Brain pericyte (primary cell): ENCODE measurements around the gene GNA15.

Experiments used
- DNase-seq: peaks from one replicate; pipeline ENCODE4 v3.0.0-alpha.2; 2012; ENCODE audit warnings: low read depth, low spot score

GNA15 gene

DNA sequence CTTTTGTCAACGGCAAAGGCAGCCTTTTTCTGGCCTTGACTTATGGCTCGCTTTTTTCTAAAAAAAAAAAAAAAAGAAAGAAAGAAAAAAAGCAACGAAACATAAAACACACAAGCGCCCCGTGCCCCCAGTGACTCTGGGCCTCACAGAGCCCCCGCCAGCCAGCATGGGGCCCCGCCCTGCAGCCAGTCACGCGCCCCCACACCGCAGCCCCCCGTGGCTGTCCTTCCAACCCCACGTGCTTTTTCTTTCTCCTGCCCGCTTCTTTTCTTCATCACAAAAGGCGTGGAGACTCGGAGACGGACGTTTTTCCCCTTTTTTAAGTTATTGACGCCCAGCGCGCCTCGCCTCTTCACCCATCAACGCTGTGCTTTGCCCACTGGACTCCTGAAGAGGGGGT, 14.4 kb upstream of the GNA15 start:
- DNase-seq, result no peak

- no peak for DNase-seq
Observed at GRCh38 chr19:3121821-3122511, 13.9 kb upstream of the GNA15 start.

DNA sequence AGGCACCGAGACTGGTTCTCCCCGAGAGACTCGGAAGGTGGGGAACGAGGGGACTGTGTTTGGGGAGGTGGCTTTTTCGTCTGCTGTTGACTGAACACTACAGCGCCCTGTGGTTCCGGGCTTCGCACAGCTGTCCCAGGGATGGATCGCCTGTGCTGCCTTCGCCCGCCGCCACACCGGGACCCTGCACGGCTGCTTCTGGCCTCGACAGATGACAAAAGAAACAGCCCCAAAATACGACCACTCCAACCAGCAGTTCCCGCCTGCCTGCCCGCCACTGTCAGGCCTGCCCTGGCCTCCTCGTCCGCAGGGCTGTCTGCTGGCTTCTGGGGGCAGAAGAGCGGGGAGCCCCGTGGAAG, 13.3 kb upstream of the GNA15 start:
- no peak for DNase-seq

DNA sequence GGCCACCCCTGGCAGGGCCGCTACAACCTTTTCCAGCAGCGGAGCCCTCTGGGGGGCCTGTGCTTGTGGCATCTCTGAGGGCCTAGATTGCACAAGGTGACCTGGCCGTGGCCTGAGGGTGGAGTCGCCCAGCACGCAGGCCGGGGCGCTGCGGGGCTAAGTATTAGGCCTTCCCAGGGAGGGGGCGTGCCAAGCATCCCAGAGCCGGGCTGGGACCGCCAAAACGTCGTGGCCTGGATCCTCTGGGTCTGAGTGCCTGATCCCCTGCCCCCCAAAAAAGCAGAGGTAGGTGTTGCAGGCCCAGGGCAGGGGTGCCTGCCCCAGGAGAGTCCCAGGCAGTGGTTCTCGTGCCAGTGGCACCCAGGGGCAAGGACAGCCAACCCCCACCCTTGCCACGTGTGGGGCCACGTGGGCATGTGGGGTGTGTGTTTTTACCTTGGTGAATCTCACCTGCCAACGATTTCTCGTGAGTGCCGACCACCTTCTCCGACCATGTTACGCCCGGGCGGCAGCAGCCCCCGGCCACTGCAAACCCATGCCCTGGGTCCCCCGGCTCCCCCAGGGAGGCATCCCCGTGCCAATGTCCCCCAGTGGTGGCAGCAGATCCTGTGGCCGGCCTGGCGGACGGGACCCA, 12.6 kb upstream of the GNA15 start:
- DNase-seq, result no peak

GRCh38 chr19:3123956-3124355, 11.9 kb upstream of the GNA15 start:
- DNase-seq, result no peak

GRCh38 chr19:3124630-3125029, 11.2 kb upstream of the GNA15 start:
- no peak for DNase-seq

DNA sequence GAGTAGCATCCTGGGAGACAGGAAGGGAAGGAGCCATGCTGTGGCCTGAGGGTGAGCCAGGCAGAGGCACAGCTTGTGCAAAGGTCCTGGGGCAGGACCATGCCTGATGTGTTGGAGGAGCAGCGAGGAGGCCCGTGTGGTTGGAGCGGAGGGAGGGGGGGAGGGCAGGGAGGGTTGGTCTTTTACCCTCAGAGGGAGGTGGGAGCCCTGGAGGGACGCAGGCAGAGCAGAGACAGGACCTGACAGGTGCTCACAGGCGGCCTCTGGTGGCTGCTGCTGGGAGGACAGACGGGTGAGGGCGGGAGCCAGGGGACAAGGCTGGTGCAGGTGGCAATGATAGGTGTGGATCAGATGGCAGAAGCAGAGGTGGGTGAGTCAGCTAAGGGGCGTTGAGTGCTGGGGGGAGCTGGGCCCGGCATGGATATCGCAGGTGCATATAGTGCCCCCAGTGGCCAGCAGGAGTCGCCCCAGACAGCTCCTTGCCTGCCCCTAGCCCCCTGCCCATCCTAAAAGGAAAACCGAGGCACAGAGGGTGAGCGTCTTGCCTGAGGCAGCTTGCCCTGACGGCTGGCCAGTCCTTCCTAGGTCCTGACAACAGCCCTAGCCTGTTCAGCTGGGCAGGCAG, 9.8 kb upstream of the GNA15 start:
- no peak for DNase-seq

DNA sequence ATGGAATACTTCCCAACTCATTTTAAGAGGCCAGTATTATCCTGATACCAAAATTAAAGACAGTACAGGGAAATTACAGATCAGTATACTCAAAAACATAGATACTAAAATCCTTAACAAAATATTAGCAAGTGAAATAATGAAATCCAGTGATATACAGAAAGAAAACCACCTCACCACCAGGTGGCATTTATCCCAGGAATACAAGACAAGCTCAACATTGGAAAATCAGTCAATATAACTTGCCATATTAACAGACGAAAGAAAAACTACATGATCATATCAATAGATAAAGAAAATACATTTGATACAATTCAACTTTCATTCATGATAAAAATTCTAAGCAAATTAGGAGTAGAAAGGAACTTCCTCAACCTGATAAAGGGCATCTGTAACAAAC, 6.7 kb upstream of the GNA15 start:
- no peak for DNase-seq

DNA sequence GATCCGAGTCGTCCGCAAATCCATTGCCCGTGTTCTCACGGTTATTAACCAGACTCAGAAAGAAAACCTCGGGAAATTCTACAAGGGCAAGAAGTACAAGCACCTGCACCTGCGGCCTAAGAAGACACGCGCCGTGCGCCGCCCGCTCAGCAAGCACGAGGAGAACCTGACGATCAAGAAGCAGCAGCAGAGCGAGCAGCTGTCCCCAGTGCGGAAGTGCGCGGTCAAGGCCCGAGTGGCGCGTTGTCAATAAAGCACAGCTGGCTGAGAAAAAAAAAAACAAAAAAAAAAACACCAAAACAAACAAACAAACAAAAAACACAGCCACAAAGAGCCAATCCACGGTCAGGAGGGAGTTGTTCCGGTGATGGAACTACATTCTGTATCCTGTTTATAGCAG, 4.7 kb upstream of the GNA15 start:
- no peak for DNase-seq

GRCh38 chr19:3132971-3133792, 2.7 kb upstream of the GNA15 start:
- peak; percentile 68 for DNase-seq

- DNase-seq, result no peak
Observed at GRCh38 chr19:3133793-3134116, 2.1 kb upstream of the GNA15 start.

DNA sequence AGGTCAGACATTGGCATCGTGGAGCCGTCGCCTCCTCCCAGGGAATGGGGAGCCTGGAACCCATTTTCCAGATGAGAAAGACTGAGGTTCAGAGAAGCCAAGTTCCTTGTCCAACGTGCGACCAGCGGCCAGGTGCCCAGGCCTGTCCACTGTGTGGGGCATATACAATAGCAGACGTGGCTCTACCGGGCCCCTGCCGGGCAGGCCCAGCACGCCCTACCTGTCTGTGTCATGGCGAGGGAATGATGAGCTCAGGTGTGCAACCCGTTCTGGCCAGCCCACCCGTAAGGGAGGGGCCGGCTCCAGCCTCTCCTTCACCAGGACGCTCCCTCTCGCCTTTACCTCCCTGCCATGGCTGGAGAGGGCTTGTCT, 837 bp downstream of the GNA15 start:
- DNase-seq, result no peak

GRCh38 chr19:3137119-3137518, 1.3 kb downstream of the GNA15 start:
- DNase-seq, result no peak

DNA sequence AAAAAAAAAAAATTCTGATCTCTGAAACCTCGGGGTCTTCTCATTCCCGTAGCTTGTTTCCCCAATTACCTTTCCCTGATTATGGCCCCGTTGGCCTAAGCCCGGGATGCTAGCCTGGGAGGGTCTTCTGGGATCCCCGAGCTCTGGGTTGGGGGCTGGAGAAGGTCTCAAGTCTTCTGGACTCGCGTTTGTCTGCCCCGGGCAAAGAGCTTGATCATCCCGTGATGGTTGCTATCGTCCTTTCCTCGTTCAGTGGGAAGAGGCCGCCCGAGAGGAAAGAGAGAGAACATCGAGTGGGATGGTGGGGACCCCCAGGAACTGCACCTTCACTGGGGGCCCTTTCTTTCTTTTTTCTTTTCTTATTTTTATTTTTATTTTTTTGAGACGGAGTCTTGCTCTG, 2.4 kb downstream of the GNA15 start:
- DNase-seq, result no peak

GRCh38 chr19:3140667-3141038, 4.8 kb downstream of the GNA15 start:
- no peak for DNase-seq

GRCh38 chr19:3142292-3142670, 6.4 kb downstream of the GNA15 start:
- DNase-seq, result no peak

DNA sequence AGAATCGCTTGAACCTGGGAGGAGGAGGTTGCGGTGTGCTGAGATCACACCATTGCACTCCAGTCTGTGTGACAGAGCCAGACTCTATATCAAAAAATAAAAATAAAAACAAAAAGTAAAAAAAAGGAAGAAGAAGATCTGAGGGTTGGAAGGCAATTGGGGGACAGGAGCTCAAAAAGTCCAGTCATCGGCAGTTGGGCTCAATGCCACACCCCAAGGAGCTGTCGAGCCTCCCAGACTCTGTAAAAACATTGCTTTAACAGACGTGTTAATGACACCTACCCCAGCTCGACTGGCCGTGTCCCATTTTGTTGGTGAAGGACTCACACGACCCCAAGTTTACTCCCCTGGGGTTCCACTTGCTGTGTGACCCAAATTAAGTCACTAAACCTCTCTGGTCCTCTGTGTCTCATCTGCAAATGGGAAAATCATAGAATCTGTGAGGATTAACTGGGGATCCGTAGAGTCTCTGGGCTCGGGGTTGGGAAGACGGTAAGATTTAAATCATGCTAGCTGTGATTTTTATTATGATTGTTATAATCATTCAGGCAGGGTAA, 7.0 kb downstream of the GNA15 start:
- DNase-seq, result no peak

GRCh38 chr19:3145909-3146676, 10.3 kb downstream of the GNA15 start:
- no peak for DNase-seq

DNA sequence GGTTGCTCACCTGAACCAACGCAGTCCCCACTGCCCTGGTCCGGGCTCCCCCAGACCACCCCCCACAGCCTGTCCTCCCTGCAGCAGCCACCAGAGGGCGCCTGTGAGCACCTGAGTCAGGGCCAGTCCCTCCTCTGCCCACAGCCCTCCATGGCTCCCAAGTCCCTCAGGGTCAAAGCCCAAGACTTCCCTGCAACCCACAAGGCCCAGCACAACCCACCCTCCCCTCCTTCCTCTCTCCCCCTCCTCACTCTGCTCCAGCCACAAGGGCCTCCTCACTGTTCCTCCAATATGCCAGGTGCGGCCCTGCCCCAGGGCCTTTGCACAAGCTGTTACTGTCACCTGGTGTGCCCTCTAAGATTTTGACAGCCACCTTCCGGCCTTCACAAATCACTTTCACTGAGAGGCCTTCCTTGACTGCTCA, 10.9 kb downstream of the GNA15 start:
- DNase-seq, result no peak

GRCh38 chr19:3148503-3148902, 12.7 kb downstream of the GNA15 start:
- no peak for DNase-seq

GRCh38 chr19:3149089-3149488, 13.3 kb downstream of the GNA15 start:
- no peak for DNase-seq
